Measurements from ENCODE around the gene SELL. TPM values are rescaled to one million over a fixed set of nuclear protein-coding genes. Genes with fewer than 3 reads are reported as not detected.

SELL gene
- not detected in 2 replicates for total RNA-seq

DNA sequence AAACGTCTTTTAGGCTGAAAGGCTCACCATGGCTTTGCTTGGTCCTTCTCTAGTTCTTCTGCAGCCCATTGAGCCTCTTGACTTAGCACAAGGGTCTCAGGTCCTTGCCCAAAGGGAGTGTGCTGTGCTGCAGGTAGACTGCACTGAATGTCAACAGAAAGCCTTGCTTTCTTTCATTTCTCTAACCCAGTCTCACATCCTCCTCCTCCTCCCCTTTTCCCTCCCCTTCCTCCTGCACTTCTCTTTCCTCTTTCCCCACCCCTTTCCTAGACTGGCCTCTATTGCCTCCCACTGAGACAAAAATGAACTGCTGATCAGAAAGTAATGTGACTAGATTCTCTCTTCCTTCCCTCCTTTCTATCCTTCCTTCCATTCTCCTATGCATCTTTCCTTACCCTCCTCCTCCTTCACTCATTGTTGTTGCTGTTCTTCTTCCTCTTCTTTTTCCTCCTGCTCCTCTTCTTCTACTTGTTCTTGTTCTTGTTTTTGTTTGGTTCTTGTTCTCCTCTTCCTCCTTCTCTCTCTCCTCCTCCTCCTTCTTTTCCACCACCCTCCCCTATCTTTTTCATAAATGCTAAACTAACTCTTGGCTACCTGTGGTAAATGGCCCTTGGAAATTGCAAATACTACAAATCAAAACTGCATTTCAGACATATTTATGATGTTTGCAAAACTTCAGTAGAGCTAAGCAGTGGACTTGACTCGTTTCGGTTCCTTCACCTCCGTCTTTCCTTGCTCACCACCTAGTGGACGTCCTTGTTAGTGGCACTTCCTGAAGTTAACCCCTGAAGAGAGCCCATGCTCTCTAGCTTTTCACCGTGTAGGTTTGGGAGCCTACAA, at the start of gene SELL:
TSS of gene SELL (minus strand) at position 152 of the 840 bp plus-strand sequence. CDS start at position 30, 122 bp downstream.
- peak; percentile 16 for DNase-seq (ENCODE audit: low read depth)
- TF ChIP-seq, protein P1, sequence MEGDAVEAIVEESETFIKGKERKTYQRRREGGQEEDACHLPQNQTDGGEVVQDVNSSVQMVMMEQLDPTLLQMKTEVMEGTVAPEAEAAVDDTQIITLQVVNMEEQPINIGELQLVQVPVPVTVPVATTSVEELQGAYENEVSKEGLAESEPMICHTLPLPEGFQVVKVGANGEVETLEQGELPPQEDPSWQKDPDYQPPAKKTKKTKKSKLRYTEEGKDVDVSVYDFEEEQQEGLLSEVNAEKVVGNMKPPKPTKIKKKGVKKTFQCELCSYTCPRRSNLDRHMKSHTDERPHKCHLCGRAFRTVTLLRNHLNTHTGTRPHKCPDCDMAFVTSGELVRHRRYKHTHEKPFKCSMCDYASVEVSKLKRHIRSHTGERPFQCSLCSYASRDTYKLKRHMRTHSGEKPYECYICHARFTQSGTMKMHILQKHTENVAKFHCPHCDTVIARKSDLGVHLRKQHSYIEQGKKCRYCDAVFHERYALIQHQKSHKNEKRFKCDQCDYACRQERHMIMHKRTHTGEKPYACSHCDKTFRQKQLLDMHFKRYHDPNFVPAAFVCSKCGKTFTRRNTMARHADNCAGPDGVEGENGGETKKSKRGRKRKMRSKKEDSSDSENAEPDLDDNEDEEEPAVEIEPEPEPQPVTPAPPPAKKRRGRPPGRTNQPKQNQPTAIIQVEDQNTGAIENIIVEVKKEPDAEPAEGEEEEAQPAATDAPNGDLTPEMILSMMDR (IDR thresholded peaks at IDR 0.05; ENCODE audit: insufficient read depth, low read length, poor library complexity, severe bottlenecking): peak; percentile 84
- no peak within 1 kb of the TSS for H3K4me3 ChIP-seq (ENCODE audit: low read depth, low read length)
- H3K36me3 ChIP-seq (ENCODE audit: control insufficient read depth, insufficient read depth, low read length): no peaks in the 10 kb centered on the region
- no peaks in the 10 kb centered on the region for H3K27me3 ChIP-seq (ENCODE audit: control insufficient read depth, insufficient read depth, low read length)

DNA sequence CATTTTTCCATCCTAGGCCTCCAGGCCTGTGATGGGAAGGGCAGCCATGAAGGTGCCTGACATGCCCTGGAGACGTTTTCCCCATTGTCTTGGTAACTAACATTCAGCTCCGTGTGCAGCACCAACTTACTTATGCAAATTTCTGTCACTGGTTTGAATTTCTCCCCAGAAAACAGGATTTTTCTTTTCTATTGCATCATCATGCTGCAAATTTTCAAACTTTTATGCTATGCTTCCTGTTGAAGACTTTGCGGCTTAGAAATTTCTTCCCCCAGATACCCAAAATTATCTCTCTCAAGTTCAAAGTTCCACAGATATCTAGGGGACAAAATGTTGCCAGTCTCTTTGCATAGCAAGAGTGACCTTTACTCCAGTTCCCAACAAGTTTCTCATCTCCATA, 47.6 kb upstream of the SELL start:
- TF ChIP-seq, protein P1 (IDR thresholded peaks at IDR 0.05; ENCODE audit: insufficient read depth, low read length, poor library complexity, severe bottlenecking): no peak
- no peak overlapping the region for H3K4me3 ChIP-seq (ENCODE audit: low read depth, low read length)
- DNase-seq (ENCODE audit: low read depth): no peak

DNA sequence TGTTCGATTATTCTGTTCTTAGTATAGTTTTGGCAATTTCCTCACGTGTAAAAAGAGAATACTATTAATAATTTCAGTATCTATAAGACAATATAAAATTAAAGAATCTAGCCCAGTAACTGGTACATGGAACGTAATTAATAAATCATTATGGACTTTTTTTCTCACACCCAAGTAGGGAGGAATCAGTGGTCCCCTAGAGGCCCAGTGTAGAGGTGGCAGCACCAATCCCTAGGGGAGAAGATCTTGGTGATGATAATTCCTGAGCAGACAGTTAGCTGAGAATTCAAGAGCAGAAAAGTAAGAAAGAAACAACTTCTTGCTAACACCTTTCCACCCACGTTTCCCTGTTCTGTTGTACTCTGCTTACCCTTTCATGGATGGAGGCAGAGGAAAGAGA, 42.1 kb upstream of the SELL start:
- no peaks in the 10 kb centered on the region for H3K36me3 ChIP-seq (ENCODE audit: control insufficient read depth, insufficient read depth, low read length)
- DNase-seq (ENCODE audit: low read depth): no peak
- H3K27me3 ChIP-seq (ENCODE audit: control insufficient read depth, insufficient read depth, low read length): no peaks in the 10 kb centered on the region
- no peak overlapping the region for H3K4me3 ChIP-seq (ENCODE audit: low read depth, low read length)
- TF ChIP-seq, protein P1 (IDR thresholded peaks at IDR 0.05; ENCODE audit: insufficient read depth, low read length, poor library complexity, severe bottlenecking): no peak

More for the DNA sequence above, 47.6 kb upstream of the SELL start:
- no peaks in the 10 kb centered on the region for H3K36me3 ChIP-seq (ENCODE audit: control insufficient read depth, insufficient read depth, low read length)
- no peaks in the 10 kb centered on the region for H3K27me3 ChIP-seq (ENCODE audit: control insufficient read depth, insufficient read depth, low read length)

DNA sequence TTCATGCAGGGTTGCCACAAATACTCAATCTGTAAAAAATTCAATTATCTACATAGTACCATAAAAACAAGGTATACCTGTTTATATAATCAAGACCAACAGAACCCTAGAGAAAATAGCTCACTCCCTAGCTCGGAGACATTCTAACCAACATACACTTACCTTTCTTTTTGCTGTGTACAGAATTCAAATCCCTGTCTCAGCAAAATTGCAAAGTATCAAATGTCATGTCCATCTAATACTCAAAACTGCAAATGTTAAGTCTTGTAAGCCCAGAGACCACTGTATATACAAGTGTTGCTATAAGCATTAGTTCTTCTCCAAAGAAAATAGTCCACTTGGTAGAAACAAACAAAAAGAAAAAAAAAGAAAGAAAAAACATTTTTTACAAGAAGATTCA, 38.6 kb upstream of the SELL start:
- H3K4me3 ChIP-seq (ENCODE audit: low read depth, low read length): no peak overlapping the region
- DNase-seq (ENCODE audit: low read depth): no peak
- TF ChIP-seq, protein P1 (IDR thresholded peaks at IDR 0.05; ENCODE audit: insufficient read depth, low read length, poor library complexity, severe bottlenecking): no peak
- H3K27me3 ChIP-seq (ENCODE audit: control insufficient read depth, insufficient read depth, low read length): no peaks in the 10 kb centered on the region
- no peaks in the 10 kb centered on the region for H3K36me3 ChIP-seq (ENCODE audit: control insufficient read depth, insufficient read depth, low read length)

- H3K27me3 ChIP-seq (ENCODE audit: control insufficient read depth, insufficient read depth, low read length): no peaks in the 10 kb centered on the region
- no peak overlapping the region for H3K4me3 ChIP-seq (ENCODE audit: low read depth, low read length)
- H3K36me3 ChIP-seq (ENCODE audit: control insufficient read depth, insufficient read depth, low read length): no peaks in the 10 kb centered on the region
- TF ChIP-seq, protein P1 (IDR thresholded peaks at IDR 0.05; ENCODE audit: insufficient read depth, low read length, poor library complexity, severe bottlenecking): no peak
- no peak for DNase-seq (ENCODE audit: low read depth)
Observed at GRCh38 chr1:169746550-169746949, 35.1 kb upstream of the SELL start.
